ENCODE results near the gene SIGLEC12. TPM values are rescaled to one million over a fixed set of nuclear protein-coding genes. Genes with fewer than 3 reads are reported as not detected.
"Not testable (repeated sequence)": the region's sequence is repeated elsewhere in the genome, so short reads cannot be mapped to it uniquely, and the experiment has no call there.

The SIGLEC12 gene
- total and polyA plus RNA-seq, 9 of the 15 experiments (the other 6 are each of a cell fraction or from before 2014, with no cell fraction given), result 0.08 to 1.3 (median 0.54) TPM

- TF ChIP-seq, protein P1, sequence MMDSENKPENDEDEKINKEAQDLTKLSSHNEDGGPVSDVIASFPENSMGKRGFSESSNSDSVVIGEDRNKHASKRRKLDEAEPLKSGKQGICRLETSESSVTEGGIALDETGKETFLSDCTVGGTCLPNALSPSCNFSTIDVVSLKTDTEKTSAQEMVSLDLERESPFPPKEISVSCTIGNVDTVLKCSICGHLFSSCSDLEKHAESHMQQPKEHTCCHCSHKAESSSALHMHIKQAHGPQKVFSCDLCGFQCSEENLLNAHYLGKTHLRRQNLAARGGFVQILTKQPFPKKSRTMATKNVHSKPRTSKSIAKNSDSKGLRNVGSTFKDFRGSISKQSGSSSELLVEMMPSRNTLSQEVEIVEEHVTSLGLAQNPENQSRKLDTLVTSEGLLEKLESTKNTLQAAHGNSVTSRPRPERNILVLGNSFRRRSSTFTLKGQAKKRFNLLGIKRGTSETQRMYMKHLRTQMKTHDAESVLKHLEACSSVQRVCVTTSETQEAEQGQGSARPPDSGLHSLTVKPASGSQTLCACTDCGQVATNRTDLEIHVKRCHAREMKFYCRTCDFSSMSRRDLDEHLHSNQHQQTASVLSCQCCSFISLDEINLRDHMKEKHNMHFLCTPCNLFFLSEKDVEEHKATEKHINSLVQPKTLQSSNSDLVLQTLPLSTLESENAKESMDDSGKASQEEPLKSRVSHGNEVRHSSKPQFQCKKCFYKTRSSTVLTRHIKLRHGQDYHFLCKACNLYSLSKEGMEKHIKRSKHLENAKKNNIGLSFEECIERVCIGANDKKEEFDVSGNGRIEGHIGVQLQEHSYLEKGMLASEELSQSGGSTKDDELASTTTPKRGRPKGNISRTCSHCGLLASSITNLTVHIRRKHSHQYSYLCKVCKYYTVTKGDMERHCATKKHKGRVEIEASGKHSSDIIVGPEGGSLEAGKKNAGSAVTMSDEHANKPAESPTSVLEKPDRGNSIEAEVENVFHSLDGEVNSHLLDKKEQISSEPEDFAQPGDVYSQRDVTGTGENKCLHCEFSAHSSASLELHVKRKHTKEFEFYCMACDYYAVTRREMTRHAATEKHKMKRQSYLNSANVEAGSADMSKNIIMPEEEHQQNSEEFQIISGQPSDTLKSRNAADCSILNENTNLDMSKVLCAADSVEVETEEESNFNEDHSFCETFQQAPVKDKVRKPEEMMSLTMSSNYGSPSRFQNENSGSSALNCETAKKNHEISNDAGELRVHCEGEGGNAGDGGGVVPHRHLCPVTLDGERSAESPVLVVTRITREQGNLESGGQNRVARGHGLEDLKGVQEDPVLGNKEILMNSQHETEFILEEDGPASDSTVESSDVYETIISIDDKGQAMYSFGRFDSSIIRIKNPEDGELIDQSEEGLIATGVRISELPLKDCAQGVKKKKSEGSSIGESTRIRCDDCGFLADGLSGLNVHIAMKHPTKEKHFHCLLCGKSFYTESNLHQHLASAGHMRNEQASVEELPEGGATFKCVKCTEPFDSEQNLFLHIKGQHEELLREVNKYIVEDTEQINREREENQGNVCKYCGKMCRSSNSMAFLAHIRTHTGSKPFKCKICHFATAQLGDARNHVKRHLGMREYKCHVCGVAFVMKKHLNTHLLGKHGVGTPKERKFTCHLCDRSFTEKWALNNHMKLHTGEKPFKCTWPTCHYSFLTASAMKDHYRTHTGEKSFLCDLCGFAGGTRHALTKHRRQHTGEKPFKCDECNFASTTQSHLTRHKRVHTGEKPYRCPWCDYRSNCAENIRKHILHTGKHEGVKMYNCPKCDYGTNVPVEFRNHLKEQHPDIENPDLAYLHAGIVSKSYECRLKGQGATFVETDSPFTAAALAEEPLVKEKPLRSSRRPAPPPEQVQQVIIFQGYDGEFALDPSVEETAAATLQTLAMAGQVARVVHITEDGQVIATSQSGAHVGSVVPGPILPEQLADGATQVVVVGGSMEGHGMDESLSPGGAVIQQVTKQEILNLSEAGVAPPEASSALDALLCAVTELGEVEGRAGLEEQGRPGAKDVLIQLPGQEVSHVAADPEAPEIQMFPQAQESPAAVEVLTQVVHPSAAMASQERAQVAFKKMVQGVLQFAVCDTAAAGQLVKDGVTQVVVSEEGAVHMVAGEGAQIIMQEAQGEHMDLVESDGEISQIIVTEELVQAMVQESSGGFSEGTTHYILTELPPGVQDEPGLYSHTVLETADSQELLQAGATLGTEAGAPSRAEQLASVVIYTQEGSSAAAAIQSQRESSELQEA (IDR thresholded peaks at IDR 0.05; ENCODE audit: low read depth), result no peak
- TF ChIP-seq WHSC1 (IDR thresholded peaks at IDR 0.05; ENCODE audit: low read length) (no peak), RBM39 (optimal IDR thresholded peaks at IDR 0.05; ENCODE audit: low read depth, low read length) (no peak), CEBPB (tag; IDR thresholded peaks at IDR 0.05) (peak; percentile 44), ZNF140 (CRISPR knock-in tag; IDR thresholded peaks at IDR 0.05) (no peak), C11orf30 (IDR thresholded peaks at IDR 0.05; ENCODE audit: low read depth) (peak; percentile 18; the same call in 1 of the 2 replicates), NFRKB (IDR thresholded peaks at IDR 0.05; ENCODE audit: low read depth) (peak; percentile 28), CEBPG (CRISPR knock-in tag; IDR thresholded peaks at IDR 0.05) (no peak), CEBPG (tag; conservative IDR thresholded peaks at IDR 0.05 in 1 of 2, IDR thresholded peaks at IDR 0.05 in 1 of 2) (peak; percentile 6 to 36; a peak in 1 of 4 replicates), SPI1 (IDR thresholded peaks at IDR 0.05; ENCODE audit: borderline replicate concordance, low read depth, low read length) (peak; percentile 59; the same call in 1 of the 2 replicates), HDAC8 (tag; IDR thresholded peaks at IDR 0.05) (no peak)
- TF ChIP-seq, protein P2, sequence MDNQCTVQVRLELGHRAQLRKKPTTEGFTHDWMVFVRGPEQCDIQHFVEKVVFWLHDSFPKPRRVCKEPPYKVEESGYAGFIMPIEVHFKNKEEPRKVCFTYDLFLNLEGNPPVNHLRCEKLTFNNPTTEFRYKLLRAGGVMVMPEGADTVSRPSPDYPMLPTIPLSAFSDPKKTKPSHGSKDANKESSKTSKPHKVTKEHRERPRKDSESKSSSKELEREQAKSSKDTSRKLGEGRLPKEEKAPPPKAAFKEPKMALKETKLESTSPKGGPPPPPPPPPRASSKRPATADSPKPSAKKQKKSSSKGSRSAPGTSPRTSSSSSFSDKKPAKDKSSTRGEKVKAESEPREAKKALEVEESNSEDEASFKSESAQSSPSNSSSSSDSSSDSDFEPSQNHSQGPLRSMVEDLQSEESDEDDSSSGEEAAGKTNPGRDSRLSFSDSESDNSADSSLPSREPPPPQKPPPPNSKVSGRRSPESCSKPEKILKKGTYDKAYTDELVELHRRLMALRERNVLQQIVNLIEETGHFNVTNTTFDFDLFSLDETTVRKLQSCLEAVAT (IDR thresholded peaks at IDR 0.05), result peak in 1 of 2 experiments; percentile 54; a peak in 1 of 4 replicates
Measured at GRCh38 chr19:51466723-51467122, 34.9 kb downstream of the SIGLEC12 start (continued).

GRCh38 chr19:51463976-51464581 is 37.5 kb downstream of the SIGLEC12 start:
- H3K4me3 ChIP-seq; DNase-seq (ENCODE audit: extremely low read depth in 1 of 4, low spot score in 3 of 4); H3K4me2 ChIP-seq (ENCODE audit: insufficient read depth, low read length); H3K27ac ChIP-seq (ENCODE audit: extremely low read depth, low read depth, low read length); ATAC-seq; H3K36me3 ChIP-seq (ENCODE audit: control insufficient read depth, insufficient read depth, low read length); H3K27me3 ChIP-seq (ENCODE audit: control insufficient read depth in 2 of 2, insufficient read depth in 2 of 2, low read length in 2 of 2); POLR2A ChIA-PET; CTCF ChIA-PET (ENCODE audit: low intra/inter-chr PET ratio); H3K9me3 ChIP-seq (replicated peaks; ENCODE audit: control insufficient read depth, insufficient read depth, low read depth, low read length); in situ Hi-C loops (cut with MboI); FAIRE-seq; intact Hi-C loops (cut with micrococcal nuclease); H3K9ac ChIP-seq (ENCODE audit: insufficient read depth in 1 of 2, low read depth in 2 of 2, low read length in 2 of 2); H3K9me1 ChIP-seq (ENCODE audit: control insufficient read depth, insufficient read depth, low read length); BruUV-seq (replicated peaks); H2AFZ ChIP-seq (ENCODE audit: low read depth, low read length); H4K20me1 ChIP-seq (replicated peaks; ENCODE audit: control insufficient read depth, insufficient read depth, low read length): not testable (repeated sequence)
- H3K79me2 ChIP-seq (ENCODE audit: control insufficient read depth, insufficient read depth, low read length), result peaks cover 39% of the 10 kb centered on the region
- peaks cover 16 to 33% of the 10 kb centered on the region in 2 experiments for H3K4me1 ChIP-seq (replicated peaks in 1 of 2; ENCODE audit: control insufficient read depth in 2 of 2, insufficient read depth in 2 of 2, low read length in 2 of 2)
- 96% methylated on average over 12 of the region's 33 CpGs for WGBS (ENCODE audit: insufficient coverage, low coverage, missing lambda C conversion rate)

Data from K562 (cell line).